ENCODE data around the gene MBD3L2.

GRCh38 chr19:7000333-7000732 is 48.8 kb upstream of the MBD3L2 start:
- TF ChIP-seq CTCF (IDR thresholded peaks at IDR 0.05; ENCODE audit: insufficient read depth, low read depth, low read length), result no peak
- no peak for TF ChIP-seq EZH2 (IDR thresholded peaks at IDR 0.05; ENCODE audit: insufficient read depth, low read length)
